ENCODE data around the gene TPRX1. TPM values are rescaled to one million over a fixed set of nuclear protein-coding genes. Genes with fewer than 3 reads are reported as not detected.
"Not testable (repeated sequence)": the region's sequence is repeated elsewhere in the genome, so short reads cannot be mapped to it uniquely, and the experiment has no call there.

The TPRX1 gene
- total RNA-seq, 1 donor from 2014 or later = not detected

DNA sequence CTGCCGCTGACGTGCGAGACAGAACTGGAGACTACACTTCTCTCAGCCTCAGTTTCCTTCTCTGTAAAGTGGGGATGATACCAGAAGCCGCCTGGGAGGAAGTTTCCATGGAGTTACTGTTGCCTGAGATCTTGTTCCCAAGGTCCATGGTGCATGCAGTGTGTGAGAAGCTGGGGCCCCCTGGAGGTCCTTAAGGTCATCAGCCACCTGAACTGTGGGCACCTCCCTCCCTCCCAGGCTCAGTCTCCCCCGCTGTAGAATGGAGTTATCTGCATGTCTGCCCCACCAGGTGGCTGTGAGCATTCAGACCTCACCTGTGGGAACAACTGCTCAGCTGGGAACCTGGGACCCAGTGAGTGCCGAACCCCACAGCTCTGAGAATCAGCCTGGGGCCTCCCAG lies 20.0 kb upstream of the TPRX1 start:
- no peaks in the 10 kb centered on the region for H3K36me3 ChIP-seq (ENCODE audit: control insufficient read depth in 3 of 3, insufficient read depth in 3 of 3, low read length in 3 of 3)
- no peak overlapping the region for H3K27ac ChIP-seq (ENCODE audit: low read depth, low read length)
- H3K4me1 ChIP-seq (ENCODE audit: control insufficient read depth in 3 of 3, insufficient read depth in 3 of 3, low read length in 3 of 3) = no peaks in the 10 kb centered on the region
- no peak overlapping the region for H3K4me3 ChIP-seq (ENCODE audit: low read length in 3 of 3)
- H3K27me3 ChIP-seq (ENCODE audit: control insufficient read depth in 3 of 3, insufficient read depth in 3 of 3, low read length in 3 of 3) = peaks cover 16 to 32% (median 31%) of the 10 kb centered on the region in 3 donors
- H3K9me3 ChIP-seq (ENCODE audit: control insufficient read depth in 3 of 3, low read length in 3 of 3) = no peaks in the 10 kb centered on the region
- no peak overlapping the region for H3K9ac ChIP-seq (ENCODE audit: low read depth in 1 of 3, low read length in 3 of 3)

DNA sequence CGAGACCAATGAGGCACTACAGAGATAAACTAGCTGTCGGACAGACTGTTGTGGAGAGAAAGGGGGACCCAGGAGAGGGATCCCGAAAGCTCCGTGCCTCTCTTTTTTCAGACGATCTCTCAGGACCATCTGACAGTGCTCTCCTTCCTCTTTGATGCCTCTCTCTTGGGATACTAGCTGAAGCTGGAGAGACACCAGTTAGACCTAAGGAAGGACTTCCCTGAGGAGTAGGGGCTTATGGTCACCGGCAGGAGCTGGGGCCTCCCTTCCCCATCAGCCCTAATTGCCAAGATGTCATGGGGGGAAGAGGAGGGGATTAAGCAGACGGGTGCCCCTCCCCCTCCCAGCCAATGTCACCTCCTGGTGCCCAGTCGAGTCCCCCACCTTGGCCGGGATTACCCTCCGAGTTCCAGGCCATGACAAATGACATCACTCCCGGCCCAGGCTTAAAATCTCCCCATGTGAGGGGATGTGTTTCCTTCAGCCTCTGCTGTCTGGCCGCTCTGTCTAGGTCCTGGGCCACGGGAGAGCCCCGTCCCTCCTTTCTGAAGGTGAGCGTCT lies 17.2 kb upstream of the TPRX1 start, which contains the start of gene CRX:
TSS of gene CRX (plus strand) at position 478 of the 561 bp plus-strand sequence. CDS start 12,507 bp downstream, outside the sequence.
- Histone ChIP-seq H3K27me3 (ENCODE audit: control insufficient read depth in 3 of 3, insufficient read depth in 3 of 3, low read length in 3 of 3) (peaks cover 18 to 46% (median 38%) of the 10 kb centered on the region in 3 donors), H3K4me1 (ENCODE audit: control insufficient read depth in 3 of 3, insufficient read depth in 3 of 3, low read length in 3 of 3) (no peaks in the 10 kb centered on the region), H3K9ac (ENCODE audit: low read depth in 1 of 3, low read length in 3 of 3) (no peak within 1 kb of the TSS), H3K4me3 (ENCODE audit: low read length in 3 of 3) (no peak within 1 kb of the TSS), H3K27ac (ENCODE audit: low read depth, low read length) (no peak within 1 kb of the TSS), H3K36me3 (ENCODE audit: control insufficient read depth in 3 of 3, insufficient read depth in 3 of 3, low read length in 3 of 3) (no peaks in the 10 kb centered on the region), H3K9me3 (ENCODE audit: control insufficient read depth in 3 of 3, low read length in 3 of 3) (no peaks in the 10 kb centered on the region)

DNA sequence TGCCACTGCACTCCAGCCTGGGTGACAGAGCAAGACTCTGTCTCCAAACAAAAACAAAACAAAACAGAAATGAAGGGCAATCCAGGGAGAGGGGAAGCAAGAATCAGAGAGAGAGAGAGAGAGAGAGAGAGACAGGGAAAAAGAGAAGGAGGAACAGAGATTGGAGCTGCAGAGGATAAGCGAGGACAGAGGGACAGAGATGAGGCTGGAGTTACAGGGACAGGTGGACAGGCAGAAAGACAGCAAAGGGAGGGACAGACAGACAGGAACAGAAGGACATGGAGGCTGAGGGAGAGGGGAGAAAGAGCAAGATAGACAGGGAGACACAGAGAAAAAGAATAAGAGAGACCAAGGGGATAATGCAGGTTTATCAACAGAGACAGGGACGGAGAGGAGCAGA lies 16.1 kb upstream of the TPRX1 start:
- H3K27ac ChIP-seq (ENCODE audit: low read depth, low read length) = no peak overlapping the region
- no peaks in the 10 kb centered on the region for H3K36me3 ChIP-seq (ENCODE audit: control insufficient read depth in 3 of 3, insufficient read depth in 3 of 3, low read length in 3 of 3)
- no peak overlapping the region for H3K9ac ChIP-seq (ENCODE audit: low read depth in 1 of 3, low read length in 3 of 3)
- no peaks in the 10 kb centered on the region for H3K9me3 ChIP-seq (ENCODE audit: control insufficient read depth in 3 of 3, low read length in 3 of 3)
- H3K4me1 ChIP-seq (ENCODE audit: control insufficient read depth in 3 of 3, insufficient read depth in 3 of 3, low read length in 3 of 3) = no peaks in the 10 kb centered on the region
- peaks cover 18 to 46% (median 38%) of the 10 kb centered on the region in 3 donors for H3K27me3 ChIP-seq (ENCODE audit: control insufficient read depth in 3 of 3, insufficient read depth in 3 of 3, low read length in 3 of 3)
- H3K4me3 ChIP-seq (ENCODE audit: low read length in 3 of 3) = no peak overlapping the region

DNA sequence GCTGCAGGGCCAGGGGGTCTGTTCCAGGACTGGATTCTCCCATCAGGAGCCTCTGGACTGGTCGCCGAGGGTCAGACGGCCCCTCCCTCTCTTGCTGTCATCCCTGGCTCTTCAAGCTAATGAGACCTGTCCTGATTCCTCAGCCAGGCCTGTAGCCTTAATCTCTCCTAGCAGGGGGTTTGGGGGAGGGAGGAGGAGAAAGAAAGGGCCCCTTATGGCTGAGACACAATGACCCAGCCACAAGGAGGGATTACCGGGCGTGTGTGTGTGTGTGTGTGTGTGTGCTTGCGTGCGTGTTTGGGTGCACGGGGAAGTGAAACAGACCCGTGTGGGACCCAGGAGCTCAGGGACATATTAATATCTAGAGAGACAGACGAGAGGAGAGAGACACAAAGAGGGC lies 15.5 kb upstream of the TPRX1 start:
- Histone ChIP-seq H3K9ac (ENCODE audit: low read depth in 1 of 3, low read length in 3 of 3) (no peak overlapping the region), H3K27me3 (ENCODE audit: control insufficient read depth in 3 of 3, insufficient read depth in 3 of 3, low read length in 3 of 3) (peaks cover 18 to 46% (median 38%) of the 10 kb centered on the region in 3 donors), H3K36me3 (ENCODE audit: control insufficient read depth in 3 of 3, insufficient read depth in 3 of 3, low read length in 3 of 3) (no peaks in the 10 kb centered on the region), H3K4me3 (ENCODE audit: low read length in 3 of 3) (no peak overlapping the region), H3K9me3 (ENCODE audit: control insufficient read depth in 3 of 3, low read length in 3 of 3) (no peaks in the 10 kb centered on the region), H3K4me1 (ENCODE audit: control insufficient read depth in 3 of 3, insufficient read depth in 3 of 3, low read length in 3 of 3) (no peaks in the 10 kb centered on the region), H3K27ac (ENCODE audit: low read depth, low read length) (no peak overlapping the region)

DNA sequence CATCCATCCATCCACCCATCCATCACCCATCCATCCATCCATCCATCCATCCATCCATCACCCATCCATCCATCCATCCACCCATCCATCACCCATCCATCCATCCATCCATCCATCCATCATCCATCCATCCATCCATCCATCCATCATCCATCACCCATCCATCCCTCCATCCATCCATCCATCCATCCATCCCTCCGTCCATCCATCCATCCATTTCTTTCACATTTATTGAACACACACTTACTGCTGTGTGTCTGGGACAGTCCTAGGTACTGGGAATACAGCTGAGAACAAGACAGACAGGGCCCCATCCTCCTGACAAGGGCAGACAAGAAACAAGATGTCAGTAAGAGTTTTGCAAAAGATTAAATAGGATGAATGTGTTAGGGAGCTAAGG lies 13.9 kb upstream of the TPRX1 start:
- H3K4me3 ChIP-seq (ENCODE audit: low read length in 3 of 3); H3K36me3 ChIP-seq (ENCODE audit: control insufficient read depth in 3 of 3, insufficient read depth in 3 of 3, low read length in 3 of 3); H3K9me3 ChIP-seq (ENCODE audit: control insufficient read depth in 3 of 3, low read length in 3 of 3); H3K27ac ChIP-seq (ENCODE audit: low read depth, low read length); H3K4me1 ChIP-seq (ENCODE audit: control insufficient read depth in 3 of 3, insufficient read depth in 3 of 3, low read length in 3 of 3); H3K9ac ChIP-seq (ENCODE audit: low read depth in 1 of 3, low read length in 3 of 3): not testable (repeated sequence)
- H3K27me3 ChIP-seq (ENCODE audit: control insufficient read depth in 3 of 3, insufficient read depth in 3 of 3, low read length in 3 of 3) = peaks cover 18 to 40% (median 36%) of the 10 kb centered on the region in 3 donors

DNA sequence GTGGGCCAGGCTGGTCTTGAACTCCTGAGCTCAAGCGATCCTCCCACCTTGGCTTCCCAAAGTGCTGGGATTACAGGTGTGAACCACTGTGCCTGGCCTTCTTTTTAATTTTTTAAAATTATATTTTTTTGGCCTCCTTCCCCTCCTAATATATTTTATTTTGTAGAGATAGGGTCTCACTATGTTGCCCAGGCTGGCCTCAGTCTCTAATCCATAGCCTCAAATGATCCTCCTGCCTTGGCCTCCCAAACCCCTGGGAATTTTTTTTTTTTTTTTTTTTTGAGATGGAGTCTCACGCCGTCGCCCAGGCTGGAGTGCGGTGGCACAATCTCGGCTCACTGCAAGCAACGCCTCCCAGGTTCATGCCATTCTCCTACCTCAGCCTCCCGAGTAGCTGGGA lies 11.9 kb upstream of the TPRX1 start:
- not testable (repeated sequence) for H3K9ac ChIP-seq (ENCODE audit: low read depth in 1 of 3, low read length in 3 of 3); H3K9me3 ChIP-seq (ENCODE audit: control insufficient read depth in 3 of 3, low read length in 3 of 3); H3K27ac ChIP-seq (ENCODE audit: low read depth, low read length); H3K4me3 ChIP-seq (ENCODE audit: low read length in 3 of 3); H3K4me1 ChIP-seq (ENCODE audit: control insufficient read depth in 3 of 3, insufficient read depth in 3 of 3, low read length in 3 of 3); H3K36me3 ChIP-seq (ENCODE audit: control insufficient read depth in 3 of 3, insufficient read depth in 3 of 3, low read length in 3 of 3)
- peaks cover 10 to 29% (median 24%) of the 10 kb centered on the region in 3 donors for H3K27me3 ChIP-seq (ENCODE audit: control insufficient read depth in 3 of 3, insufficient read depth in 3 of 3, low read length in 3 of 3)

DNA sequence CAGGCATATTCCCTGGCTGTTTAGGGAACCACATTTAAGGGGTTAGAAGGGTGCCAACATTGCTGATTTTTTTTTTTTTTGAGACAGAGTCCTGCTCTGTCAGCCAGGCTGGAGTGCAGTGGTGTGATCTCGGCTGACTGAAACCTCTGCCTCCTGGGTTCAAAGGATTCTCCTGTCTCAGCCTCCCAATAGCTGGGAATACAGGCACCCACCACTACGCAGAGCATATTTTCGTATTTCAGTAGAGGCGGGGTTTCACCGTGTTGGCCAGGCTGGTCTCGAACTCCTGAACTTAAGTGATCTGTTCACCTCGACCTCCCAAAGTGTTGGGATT lies 9.6 kb upstream of the TPRX1 start:
- Histone ChIP-seq H3K27ac (ENCODE audit: low read depth, low read length) (no peak overlapping the region), H3K4me3 (ENCODE audit: low read length in 3 of 3) (no peak overlapping the region), H3K9me3 (ENCODE audit: control insufficient read depth in 3 of 3, low read length in 3 of 3) (no peaks in the 10 kb centered on the region), H3K9ac (ENCODE audit: low read depth in 1 of 3, low read length in 3 of 3) (no peak overlapping the region), H3K36me3 (ENCODE audit: control insufficient read depth in 3 of 3, insufficient read depth in 3 of 3, low read length in 3 of 3) (no peaks in the 10 kb centered on the region), H3K4me1 (ENCODE audit: control insufficient read depth in 3 of 3, insufficient read depth in 3 of 3, low read length in 3 of 3) (no peaks in the 10 kb centered on the region), H3K27me3 (ENCODE audit: control insufficient read depth in 3 of 3, insufficient read depth in 3 of 3, low read length in 3 of 3) (peaks cover 3 to 11% (median 9%) of the 10 kb centered on the region in 3 donors)

DNA sequence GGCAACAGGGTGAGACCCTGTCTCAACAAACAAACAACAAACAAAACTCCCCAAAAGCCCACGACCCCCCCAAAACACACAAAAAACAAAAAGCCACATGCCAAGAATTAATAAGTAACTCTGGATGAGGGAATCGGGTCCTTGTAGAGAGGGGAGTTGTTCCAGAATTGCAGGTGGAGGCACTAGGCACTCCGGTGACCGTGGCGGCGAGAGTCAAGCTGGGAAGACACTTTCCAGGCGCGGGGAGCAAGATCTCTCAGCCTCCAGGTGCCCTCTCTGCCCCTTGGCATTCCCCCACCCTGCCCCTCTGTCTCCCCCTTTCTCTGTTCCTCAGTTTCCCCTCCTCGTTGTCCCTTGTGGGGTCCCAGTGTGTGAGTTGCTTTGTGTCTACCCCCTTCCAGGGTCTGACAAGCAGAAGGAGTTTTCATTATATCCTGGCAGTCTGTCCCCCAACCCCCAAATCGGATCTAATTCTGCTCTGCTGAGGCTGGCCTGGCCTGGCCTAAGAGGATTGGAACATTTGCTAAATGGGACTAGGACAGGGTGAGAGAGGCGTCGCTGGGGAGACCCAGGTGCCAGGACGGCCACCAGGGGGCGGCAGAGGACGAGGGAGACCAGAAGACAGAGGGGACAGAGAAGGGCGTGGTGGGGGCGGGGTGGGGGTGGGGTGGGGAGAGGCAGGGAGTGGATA lies 9.1 kb upstream of the TPRX1 start:
- no peaks in the 10 kb centered on the region for H3K4me1 ChIP-seq (ENCODE audit: control insufficient read depth in 3 of 3, insufficient read depth in 3 of 3, low read length in 3 of 3)
- H3K36me3 ChIP-seq (ENCODE audit: control insufficient read depth in 3 of 3, insufficient read depth in 3 of 3, low read length in 3 of 3) = no peaks in the 10 kb centered on the region
- no peaks in the 10 kb centered on the region for H3K9me3 ChIP-seq (ENCODE audit: control insufficient read depth in 3 of 3, low read length in 3 of 3)
- H3K27ac ChIP-seq (ENCODE audit: low read depth, low read length) = no peak overlapping the region
- no peak overlapping the region for H3K4me3 ChIP-seq (ENCODE audit: low read length in 3 of 3)
- peaks cover 3 to 9% (median 9%) of the 10 kb centered on the region in 3 donors for H3K27me3 ChIP-seq (ENCODE audit: control insufficient read depth in 3 of 3, insufficient read depth in 3 of 3, low read length in 3 of 3)
- H3K9ac ChIP-seq (ENCODE audit: low read depth in 1 of 3, low read length in 3 of 3) = no peak overlapping the region

DNA sequence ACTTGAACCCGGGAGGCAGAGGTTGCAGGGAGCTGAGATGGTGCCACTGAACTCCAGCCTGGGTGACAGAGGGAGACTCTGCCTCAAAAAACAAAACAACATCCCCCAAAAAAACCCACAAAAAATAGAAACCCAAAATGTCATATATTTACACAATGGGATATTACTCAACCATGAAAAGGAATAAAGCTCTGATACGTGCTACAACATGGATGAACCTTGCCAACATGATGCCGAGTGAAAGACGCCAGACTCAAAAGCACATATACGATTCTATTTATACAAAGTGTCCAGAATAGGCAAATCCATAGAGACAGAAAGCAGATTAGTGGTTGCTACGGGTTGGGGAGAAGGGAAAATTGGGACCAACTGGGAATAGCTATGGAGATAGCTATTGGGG lies 2.1 kb upstream of the TPRX1 start:
- H3K27me3 ChIP-seq (ENCODE audit: control insufficient read depth in 3 of 3, insufficient read depth in 3 of 3, low read length in 3 of 3) = no peaks in the 10 kb centered on the region
- no peak overlapping the region for H3K4me3 ChIP-seq (ENCODE audit: low read length in 3 of 3)
- no peak overlapping the region for H3K9ac ChIP-seq (ENCODE audit: low read depth in 1 of 3, low read length in 3 of 3)
- no peaks in the 10 kb centered on the region for H3K4me1 ChIP-seq (ENCODE audit: control insufficient read depth in 3 of 3, insufficient read depth in 3 of 3, low read length in 3 of 3)
- H3K9me3 ChIP-seq (ENCODE audit: control insufficient read depth in 3 of 3, low read length in 3 of 3) = no peaks in the 10 kb centered on the region
- H3K36me3 ChIP-seq (ENCODE audit: control insufficient read depth in 3 of 3, insufficient read depth in 3 of 3, low read length in 3 of 3) = no peaks in the 10 kb centered on the region
- no peak overlapping the region for H3K27ac ChIP-seq (ENCODE audit: low read depth, low read length)

DNA sequence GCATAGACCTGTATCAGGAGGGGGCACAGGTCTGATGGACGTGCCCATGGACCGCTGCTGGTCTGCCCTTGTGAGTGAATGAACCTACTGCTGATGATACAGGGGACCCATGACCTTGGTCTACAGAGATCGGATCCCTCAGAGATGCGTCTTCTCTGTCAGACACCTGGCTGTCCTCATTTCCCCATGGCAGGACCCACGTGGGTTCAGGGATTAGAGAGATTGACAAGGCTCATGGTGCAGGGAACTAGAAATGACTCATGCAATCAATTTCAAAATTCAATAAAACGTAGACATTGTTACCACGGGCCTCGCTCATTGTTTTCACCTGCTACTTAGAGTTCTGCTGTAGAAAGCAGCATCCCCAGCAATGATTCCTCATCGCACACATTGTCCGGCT lies 962 bp upstream of the TPRX1 start:
- H3K36me3 ChIP-seq (ENCODE audit: control insufficient read depth in 3 of 3, insufficient read depth in 3 of 3, low read length in 3 of 3) = no peaks in the 10 kb centered on the region
- H3K27ac ChIP-seq (ENCODE audit: low read depth, low read length) = no peak overlapping the region
- H3K4me3 ChIP-seq (ENCODE audit: low read length in 3 of 3) = no peak overlapping the region
- H3K27me3 ChIP-seq (ENCODE audit: control insufficient read depth in 3 of 3, insufficient read depth in 3 of 3, low read length in 3 of 3) = no peaks in the 10 kb centered on the region
- H3K9me3 ChIP-seq (ENCODE audit: control insufficient read depth in 3 of 3, low read length in 3 of 3) = no peaks in the 10 kb centered on the region
- H3K9ac ChIP-seq (ENCODE audit: low read depth in 1 of 3, low read length in 3 of 3) = no peak overlapping the region
- H3K4me1 ChIP-seq (ENCODE audit: control insufficient read depth in 3 of 3, insufficient read depth in 3 of 3, low read length in 3 of 3) = no peaks in the 10 kb centered on the region

Data from skeletal muscle tissue (tissue), 4 donors.